Spinal cord (tissue), 10 donors: ENCODE data around the gene ARAP1. TPM values are rescaled to one million over a fixed set of nuclear protein-coding genes. Genes with fewer than 3 reads are reported as not detected.

ENCODE experiments used
- DNase-seq, 6 donors: peaks; one replicate each; pipeline versions ENCODE4 v3.0.0 to v3.0.0-alpha.2; 2013 to 2015; ENCODE audit warnings: low spot score in 6 of 6, low read depth in 4 of 6
- H3K27ac ChIP-seq: one replicate; pipeline ENCODE4 v1.5.1; 2013; ENCODE audit warnings: low read depth, low read length, control low read depth
- H3K27me3 ChIP-seq: one replicate; pipeline ENCODE4 v1.6.1; 2013; ENCODE audit warnings: low read length; ENCODE audit not compliant: control insufficient read depth, insufficient read depth
- H3K36me3 ChIP-seq: one replicate; pipeline ENCODE4 v1.6.1; 2013; ENCODE audit warnings: low read length; ENCODE audit not compliant: control insufficient read depth, insufficient read depth
- H3K4me1 ChIP-seq: one replicate; pipeline ENCODE4 v1.6.1; 2013; ENCODE audit warnings: low read length; ENCODE audit not compliant: control insufficient read depth, insufficient read depth
- H3K4me3 ChIP-seq: one replicate; pipeline ENCODE4 v1.5.1; 2013; ENCODE audit warnings: low read depth, low read length, control low read depth
- H3K9me3 ChIP-seq: one replicate; pipeline ENCODE4 v1.6.1; 2013; ENCODE audit warnings: low read length; ENCODE audit not compliant: control insufficient read depth, insufficient read depth
- WGBS: methylation state at CpG from one replicate; pipeline ENCODE4 v1.1.5; 2013; ENCODE audit warnings: missing lambda C conversion rate; ENCODE audit not compliant: insufficient coverage; 5-methylcytosine and 5-hydroxymethylcytosine counted together
- polyA plus RNA-seq, 2 donors: library from polyadenylated mRNA; unstranded; fragments of 120-200 nt; gene quantifications; one replicate each; pipeline ENCODE4 v1.2.1, GENCODE V29; 2013; ENCODE audit not compliant: insufficient read length in 2 of 2
- total RNA-seq, 2 donors: library from RNA; depleted of rRNA in 1 of 2; stranded (reverse); fragments of 120-200 nt in 1 of 2; fragments of >200 nt in 1 of 2; gene quantifications; one replicate each; pipeline versions ENCODE4 v1.2.3 to v1.2.4, GENCODE V29; 2013 to 2014
- donor health status: healthy.

The ARAP1 gene
- total and polyA plus RNA-seq, 4 donors: 44.8 to 79.2 (median 52.1) TPM

DNA sequence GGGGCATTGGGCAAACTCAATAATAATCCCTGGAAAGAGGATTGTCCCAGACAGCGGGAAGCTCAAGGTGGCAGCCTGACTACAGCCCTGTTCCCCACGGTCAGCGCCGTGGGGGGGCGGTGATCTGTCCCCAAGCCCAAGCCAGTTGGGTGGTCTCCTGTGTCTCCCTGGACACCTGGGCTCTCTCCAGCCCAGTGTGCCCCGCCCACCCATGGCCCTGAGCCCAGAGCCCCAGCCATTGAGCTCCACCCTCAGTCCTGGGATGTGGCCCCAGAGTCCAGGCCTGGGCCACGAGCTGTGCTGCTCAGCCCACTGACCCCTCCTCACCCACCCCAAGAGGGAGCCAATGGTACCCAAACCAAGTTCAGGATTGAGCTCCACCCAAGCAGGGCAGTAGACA is 50.1 kb downstream of the ARAP1 start:
- 71% methylated on average over 7 of the region's 7 CpGs for WGBS
- H3K9me3 ChIP-seq: no peaks in the 10 kb centered on the region
- H3K27ac ChIP-seq: no peak overlapping the region
- no peaks in the 10 kb centered on the region for H3K27me3 ChIP-seq
- peaks cover 89% of the 10 kb centered on the region for H3K36me3 ChIP-seq
- H3K4me3 ChIP-seq: no peak overlapping the region
- DNase-seq: no peak
- peaks cover 25% of the 10 kb centered on the region for H3K4me1 ChIP-seq

DNA sequence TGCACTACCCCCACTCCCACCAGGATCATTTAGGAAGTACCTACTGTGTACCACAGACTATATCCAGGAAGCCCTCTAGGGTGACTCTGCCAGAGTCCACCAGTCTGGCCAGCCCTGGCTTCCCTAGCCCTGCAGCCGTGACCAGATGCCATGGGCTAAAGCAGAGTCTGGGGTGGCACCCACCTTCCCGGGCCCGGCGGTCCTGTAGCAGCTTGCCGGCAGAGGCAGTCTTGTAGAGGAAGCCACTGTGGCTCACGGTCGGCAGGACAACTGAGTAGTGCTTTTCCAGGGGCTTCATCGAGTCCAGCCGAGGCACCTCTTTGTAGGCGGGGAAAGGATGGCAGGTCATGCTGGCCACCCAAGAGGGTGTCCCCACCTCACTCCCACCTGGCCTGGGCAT is 50.7 kb downstream of the ARAP1 start:
- Histone ChIP-seq H3K27me3 (no peaks in the 10 kb centered on the region), H3K36me3 (peaks cover 89% of the 10 kb centered on the region), H3K4me3 (no peak overlapping the region), H3K4me1 (peaks cover 25% of the 10 kb centered on the region), H3K27ac (no peak overlapping the region), H3K9me3 (no peaks in the 10 kb centered on the region)
- DNase-seq: no peak
- 96% methylated on average over 10 of the region's 10 CpGs for WGBS

GRCh38 chr11:72700146-72700545 is 52.1 kb downstream of the ARAP1 start:
- Histone ChIP-seq H3K4me1 (peaks cover 25% of the 10 kb centered on the region), H3K36me3 (peaks cover 92% of the 10 kb centered on the region)
- DNase-seq: no peak

DNA sequence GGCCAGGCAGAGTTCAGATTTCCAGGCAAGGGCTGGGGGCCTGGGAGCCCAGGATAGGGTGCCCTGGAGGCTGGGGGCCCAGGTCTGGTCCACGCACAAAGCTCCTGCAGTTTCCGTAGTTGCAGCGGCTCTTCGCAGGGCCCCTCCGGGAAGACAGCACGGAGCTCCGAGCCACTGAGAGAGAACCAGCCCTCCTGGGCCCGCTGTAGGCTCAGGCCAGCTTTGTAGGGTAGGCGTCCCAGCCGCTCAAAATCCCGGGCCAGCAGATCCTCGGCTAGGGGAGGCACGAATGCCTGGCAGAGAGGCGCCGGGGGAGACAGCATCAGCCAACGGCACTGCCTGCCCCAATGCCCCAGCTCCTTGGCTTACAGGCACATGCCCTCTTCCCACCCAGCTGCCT is 54.4 kb downstream of the ARAP1 start:
- peaks cover 8% of the 10 kb centered on the region for H3K4me1 ChIP-seq
- H3K27me3 ChIP-seq: no peaks in the 10 kb centered on the region
- DNase-seq: no peak
- WGBS: 86% methylated on average over 16 of the region's 16 CpGs
- no peak overlapping the region for H3K27ac ChIP-seq
- no peaks in the 10 kb centered on the region for H3K9me3 ChIP-seq
- no peak overlapping the region for H3K4me3 ChIP-seq
- H3K36me3 ChIP-seq: peaks cover 98% of the 10 kb centered on the region

More at GRCh38 chr11:72700146-72700545, 52.1 kb downstream of the ARAP1 start:
- WGBS: 69% methylated on average over 3 of the region's 3 CpGs
- no peak overlapping the region for H3K4me3 ChIP-seq
- H3K9me3 ChIP-seq: no peaks in the 10 kb centered on the region
- no peak overlapping the region for H3K27ac ChIP-seq
- H3K27me3 ChIP-seq: no peaks in the 10 kb centered on the region

DNA sequence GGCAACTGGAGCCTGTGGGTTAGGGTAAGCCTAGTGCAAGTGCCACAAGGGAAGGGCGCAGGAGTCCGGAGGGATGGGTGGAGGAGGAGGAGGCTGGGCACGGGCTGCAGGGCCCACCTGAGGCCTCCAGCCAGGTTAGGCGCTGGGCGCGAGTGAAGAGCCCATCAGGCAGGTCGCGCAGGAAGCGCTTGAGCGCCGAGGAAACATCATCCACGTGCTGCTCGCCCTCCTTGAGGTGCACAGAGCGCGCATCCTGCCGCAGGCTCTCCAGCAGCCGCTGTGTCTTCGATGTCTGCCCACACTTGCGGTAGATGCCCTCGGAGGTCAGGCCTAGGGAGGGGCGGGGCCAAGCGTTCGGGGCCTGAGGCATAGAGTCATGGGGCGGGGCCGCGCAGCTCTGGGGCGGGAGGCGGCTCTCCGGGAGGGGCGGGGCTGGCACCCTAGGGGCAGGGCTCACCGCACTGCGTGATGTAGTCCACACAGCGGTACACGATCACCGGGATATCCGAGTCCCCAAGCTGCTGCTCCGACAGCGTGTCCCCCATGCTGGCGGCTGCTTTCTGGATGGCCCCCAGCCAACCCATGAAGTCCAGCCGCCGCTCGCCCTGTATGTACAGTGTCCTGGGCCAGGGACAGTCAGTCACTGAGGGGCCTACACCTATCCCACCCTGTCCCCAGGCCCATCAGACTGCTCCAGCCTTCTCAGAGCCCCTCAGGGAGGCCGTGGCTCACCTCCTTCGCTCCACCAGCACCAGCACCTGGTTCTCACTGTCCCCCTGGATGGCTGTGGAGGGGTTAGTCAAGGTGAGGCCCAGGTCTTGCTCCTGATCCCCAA is 55.1 kb downstream of the ARAP1 start:
- Histone ChIP-seq H3K4me3 (no peak overlapping the region), H3K27me3 (no peaks in the 10 kb centered on the region), H3K36me3 (peaks cover 98% of the 10 kb centered on the region), H3K4me1 (peaks cover 2% of the 10 kb centered on the region), H3K27ac (no peak overlapping the region), H3K9me3 (no peaks in the 10 kb centered on the region)
- WGBS: 52% methylated on average over 42 of the region's 44 CpGs
- DNase-seq: no peak

GRCh38 chr11:72695354-72695753 is 56.9 kb downstream of the ARAP1 start:
- Histone ChIP-seq H3K9me3 (no peaks in the 10 kb centered on the region), H3K36me3 (peaks cover 86% of the 10 kb centered on the region), H3K27me3 (no peaks in the 10 kb centered on the region), H3K27ac (no peak overlapping the region), H3K4me3 (no peak overlapping the region), H3K4me1 (no peaks in the 10 kb centered on the region)
- WGBS: 98% methylated on average over 7 of the region's 7 CpGs
- DNase-seq: no peak

GRCh38 chr11:72693271-72693968 is 58.8 kb downstream of the ARAP1 start:
- H3K27me3 ChIP-seq: no peaks in the 10 kb centered on the region
- no peak overlapping the region for H3K27ac ChIP-seq
- H3K36me3 ChIP-seq: peaks cover 82% of the 10 kb centered on the region
- H3K4me1 ChIP-seq: no peaks in the 10 kb centered on the region
- H3K9me3 ChIP-seq: no peaks in the 10 kb centered on the region
- no peak overlapping the region for H3K4me3 ChIP-seq
- DNase-seq: no peak
- WGBS: 93% methylated on average over 17 of the region's 19 CpGs

GRCh38 chr11:72692498-72693237 is 59.5 kb downstream of the ARAP1 start:
- Histone ChIP-seq H3K4me1 (no peaks in the 10 kb centered on the region), H3K9me3 (no peaks in the 10 kb centered on the region), H3K36me3 (peaks cover 81% of the 10 kb centered on the region), H3K27ac (no peak overlapping the region), H3K4me3 (no peak overlapping the region), H3K27me3 (no peaks in the 10 kb centered on the region)
- 82% methylated on average over 9 of the region's 9 CpGs for WGBS
- no peak for DNase-seq

GRCh38 chr11:72690166-72690565 is 62.0 kb downstream of the ARAP1 start:
- no peaks in the 10 kb centered on the region for H3K27me3 ChIP-seq
- no peak overlapping the region for H3K4me3 ChIP-seq
- no peaks in the 10 kb centered on the region for H3K9me3 ChIP-seq
- peaks cover 75% of the 10 kb centered on the region for H3K36me3 ChIP-seq
- H3K4me1 ChIP-seq: no peaks in the 10 kb centered on the region
- no peak for DNase-seq
- no peak overlapping the region for H3K27ac ChIP-seq
- 85% methylated on average over 3 of the region's 4 CpGs for WGBS
